ENCODE measurements around the gene SDK2. TPM values are rescaled to one million over a fixed set of nuclear protein-coding genes. Genes with fewer than 3 reads are reported as not detected.

Gene SDK2
- total and polyA plus RNA-seq, 7 experiments from 2014 or later, result 0.64 to 14.1 (median 8.2) TPM

- H3K9me3 ChIP-seq (ENCODE audit: control insufficient read depth in 2 of 3, low read length in 3 of 3), result no peaks in the 10 kb centered on the region
- no peak overlapping the region for H3K27ac ChIP-seq (ENCODE audit: low read depth, low read length)
- Mint-ChIP-seq H3K4me1 (peaks cover 0 to 4% (median 0%) of the 10 kb centered on the region in 7 donors), H3K9me3 (no peaks in the 10 kb centered on the region), H3K27me3 (no peaks in the 10 kb centered on the region), H3K4me3 (no peak overlapping the region), H3K36me3 (no peaks in the 10 kb centered on the region), H3K27ac (no peak overlapping the region)
- H3K27me3 ChIP-seq (ENCODE audit: control insufficient read depth in 2 of 2, insufficient read depth in 2 of 2, low read length in 2 of 2), result no peaks in the 10 kb centered on the region
- ATAC-seq (no peak), DNase-seq (no peak)
- POLR2A ChIA-PET, result no interaction called here
- CTCF ChIA-PET, result no interaction called here
- H3K4me1 ChIP-seq (ENCODE audit: control insufficient read depth in 2 of 2, insufficient read depth in 2 of 2, low read length in 2 of 2), result no peaks in the 10 kb centered on the region
- intact Hi-C loops (cut with micrococcal nuclease), result no loop called here
- no peaks in the 10 kb centered on the region for H3K36me3 ChIP-seq (ENCODE audit: control insufficient read depth in 2 of 3, insufficient read depth in 3 of 3, low read length in 3 of 3)
- H3K4me3 ChIP-seq (ENCODE audit: low read length), result no peak overlapping the region
Measured at GRCh38 chr17:73521376-73521775, 122.9 kb downstream of the SDK2 start.

- H3K4me3 Mint-ChIP-seq, result no peak overlapping the region
- Histone ChIP-seq H3K9me3 (ENCODE audit: control insufficient read depth in 2 of 3, low read length in 3 of 3) (no peaks in the 10 kb centered on the region), H3K27ac (ENCODE audit: low read depth, low read length) (no peak overlapping the region), H3K36me3 (ENCODE audit: control insufficient read depth in 2 of 3, insufficient read depth in 3 of 3, low read length in 3 of 3) (no peaks in the 10 kb centered on the region), H3K27me3 (ENCODE audit: control insufficient read depth in 2 of 2, insufficient read depth in 2 of 2, low read length in 2 of 2) (no peaks in the 10 kb centered on the region), H3K4me1 (ENCODE audit: control insufficient read depth in 2 of 2, insufficient read depth in 2 of 2, low read length in 2 of 2) (no peaks in the 10 kb centered on the region), H3K4me3 (ENCODE audit: low read length) (no peak overlapping the region)
- no peak for ATAC-seq
- H3K4me1 Mint-ChIP-seq, result peaks cover 0 to 4% (median 0%) of the 10 kb centered on the region in 7 donors
- H3K27me3 Mint-ChIP-seq, result no peaks in the 10 kb centered on the region
- no peaks in the 10 kb centered on the region for H3K36me3 Mint-ChIP-seq
- POLR2A ChIA-PET, result no interaction called here
- DNase-seq, result no peak
- CTCF ChIA-PET, result no interaction called here
- H3K27ac Mint-ChIP-seq, result no peak overlapping the region
- no peaks in the 10 kb centered on the region for H3K9me3 Mint-ChIP-seq
- intact Hi-C loops (cut with micrococcal nuclease), result no loop called here
Measured at GRCh38 chr17:73520369-73520761, 123.9 kb downstream of the SDK2 start.

DNA sequence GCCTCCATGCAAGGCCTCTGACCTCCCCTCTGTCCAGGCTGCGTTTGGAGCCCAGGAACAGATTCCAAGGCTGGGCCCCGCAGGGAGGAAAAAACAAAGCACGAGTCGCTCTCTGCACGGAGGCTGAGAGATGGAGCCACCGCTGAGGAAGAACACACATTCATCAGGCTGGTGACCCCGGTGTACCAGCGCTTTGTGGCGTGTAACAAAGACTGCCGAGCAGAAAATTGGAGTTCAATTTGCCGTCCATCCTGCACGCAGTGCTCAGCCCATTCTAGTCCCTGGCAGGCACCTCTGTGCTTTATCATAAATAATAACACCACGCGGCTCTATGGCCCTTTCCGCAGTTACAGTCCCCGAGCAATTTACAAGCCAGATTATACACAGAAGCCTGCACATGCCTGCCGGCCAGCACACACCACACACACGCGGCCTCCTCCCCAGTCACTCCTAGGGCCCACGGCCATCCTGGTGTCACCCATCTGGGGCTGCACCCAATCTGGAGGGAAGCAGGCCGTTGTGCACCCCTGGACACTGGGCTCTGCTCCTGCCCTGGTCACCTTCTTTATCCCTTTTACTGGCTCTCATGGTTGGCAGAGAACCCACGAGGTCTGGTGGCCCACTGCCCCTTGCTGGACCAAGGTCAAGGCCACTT, 124.4 kb downstream of the SDK2 start:
- Histone ChIP-seq H3K27me3 (ENCODE audit: control insufficient read depth in 2 of 2, insufficient read depth in 2 of 2, low read length in 2 of 2) (no peaks in the 10 kb centered on the region), H3K4me3 (ENCODE audit: low read length) (no peak overlapping the region), H3K4me1 (ENCODE audit: control insufficient read depth in 2 of 2, insufficient read depth in 2 of 2, low read length in 2 of 2) (no peaks in the 10 kb centered on the region), H3K27ac (ENCODE audit: low read depth, low read length) (no peak overlapping the region), H3K9me3 (ENCODE audit: control insufficient read depth in 2 of 3, low read length in 3 of 3) (no peaks in the 10 kb centered on the region), H3K36me3 (ENCODE audit: control insufficient read depth in 2 of 3, insufficient read depth in 3 of 3, low read length in 3 of 3) (no peaks in the 10 kb centered on the region)
- H3K4me3 Mint-ChIP-seq, result no peak overlapping the region
- intact Hi-C loops (cut with micrococcal nuclease), result no loop called here
- H3K27ac Mint-ChIP-seq, result no peak overlapping the region
- no peaks in the 10 kb centered on the region for H3K9me3 Mint-ChIP-seq
- DNase-seq, result no peak
- POLR2A ChIA-PET, result no interaction called here
- no peaks in the 10 kb centered on the region for H3K27me3 Mint-ChIP-seq
- H3K36me3 Mint-ChIP-seq, result no peaks in the 10 kb centered on the region
- ATAC-seq, result no peak
- CTCF ChIA-PET, result no interaction called here
- H3K4me1 Mint-ChIP-seq, result peaks cover 0 to 7% (median 0%) of the 10 kb centered on the region in 7 donors

DNA sequence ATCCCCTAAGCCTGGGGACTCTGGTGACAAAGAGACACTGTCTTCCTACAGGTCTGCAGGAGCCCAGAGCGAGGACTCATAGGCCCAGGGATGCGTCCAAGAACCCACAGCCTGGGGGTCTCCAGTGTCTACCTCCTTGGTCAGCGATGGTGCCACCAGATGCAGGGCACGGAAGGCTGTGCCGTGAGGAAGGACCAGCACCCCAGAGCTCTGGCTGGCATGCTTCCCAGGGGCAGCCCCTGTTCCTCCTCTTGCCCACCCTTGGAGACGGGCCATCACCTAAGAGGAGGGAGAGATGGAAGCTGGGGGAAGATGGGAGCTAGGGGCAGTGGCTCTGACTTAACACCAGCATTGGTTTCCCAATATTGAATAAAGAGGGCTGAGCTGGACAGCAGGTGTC, 125.2 kb downstream of the SDK2 start:
- Histone ChIP-seq H3K27me3 (ENCODE audit: control insufficient read depth in 2 of 2, insufficient read depth in 2 of 2, low read length in 2 of 2) (no peaks in the 10 kb centered on the region), H3K4me1 (ENCODE audit: control insufficient read depth in 2 of 2, insufficient read depth in 2 of 2, low read length in 2 of 2) (no peaks in the 10 kb centered on the region), H3K27ac (ENCODE audit: low read depth, low read length) (no peak overlapping the region), H3K4me3 (ENCODE audit: low read length) (no peak overlapping the region), H3K36me3 (ENCODE audit: control insufficient read depth in 2 of 3, insufficient read depth in 3 of 3, low read length in 3 of 3) (no peaks in the 10 kb centered on the region), H3K9me3 (ENCODE audit: control insufficient read depth in 2 of 3, low read length in 3 of 3) (no peaks in the 10 kb centered on the region)
- CTCF ChIA-PET, result no interaction called here
- Mint-ChIP-seq H3K4me1 (peaks cover 0 to 9% (median 0%) of the 10 kb centered on the region in 7 donors), H3K36me3 (no peaks in the 10 kb centered on the region), H3K27ac (no peak overlapping the region), H3K9me3 (no peaks in the 10 kb centered on the region), H3K27me3 (no peaks in the 10 kb centered on the region), H3K4me3 (no peak overlapping the region)
- POLR2A ChIA-PET, result no interaction called here
- DNase-seq (no peak), ATAC-seq (no peak)
- intact Hi-C loops (cut with micrococcal nuclease), result no loop called here

- no peaks in the 10 kb centered on the region for H3K36me3 ChIP-seq (ENCODE audit: control insufficient read depth in 2 of 3, insufficient read depth in 3 of 3, low read length in 3 of 3)
- H3K4me3 ChIP-seq (ENCODE audit: low read length), result no peak overlapping the region
- no peaks in the 10 kb centered on the region for H3K27me3 ChIP-seq (ENCODE audit: control insufficient read depth in 2 of 2, insufficient read depth in 2 of 2, low read length in 2 of 2)
- no peaks in the 10 kb centered on the region for H3K4me1 ChIP-seq (ENCODE audit: control insufficient read depth in 2 of 2, insufficient read depth in 2 of 2, low read length in 2 of 2)
- ChIA-PET POLR2A (no interaction called here), CTCF (no interaction called here)
- no peaks in the 10 kb centered on the region for H3K36me3 Mint-ChIP-seq
- no peak overlapping the region for H3K4me3 Mint-ChIP-seq
- H3K9me3 ChIP-seq (ENCODE audit: control insufficient read depth in 2 of 3, low read length in 3 of 3), result no peaks in the 10 kb centered on the region
- H3K27ac ChIP-seq (ENCODE audit: low read depth, low read length), result no peak overlapping the region
- DNase-seq, result no peak
- no peaks in the 10 kb centered on the region for H3K9me3 Mint-ChIP-seq
- intact Hi-C loops (cut with micrococcal nuclease), result no loop called here
- H3K4me1 Mint-ChIP-seq, result peaks cover 0 to 14% (median 0%) of the 10 kb centered on the region in 7 donors
- H3K27me3 Mint-ChIP-seq, result peaks cover 0 to 4% (median 0%) of the 10 kb centered on the region in 5 donors
- no peak for ATAC-seq
- peak overlapping the region in 1 of 9 donors; percentile 32 for H3K27ac Mint-ChIP-seq
Measured at GRCh38 chr17:73516431-73516830, 127.8 kb downstream of the SDK2 start.

DNA sequence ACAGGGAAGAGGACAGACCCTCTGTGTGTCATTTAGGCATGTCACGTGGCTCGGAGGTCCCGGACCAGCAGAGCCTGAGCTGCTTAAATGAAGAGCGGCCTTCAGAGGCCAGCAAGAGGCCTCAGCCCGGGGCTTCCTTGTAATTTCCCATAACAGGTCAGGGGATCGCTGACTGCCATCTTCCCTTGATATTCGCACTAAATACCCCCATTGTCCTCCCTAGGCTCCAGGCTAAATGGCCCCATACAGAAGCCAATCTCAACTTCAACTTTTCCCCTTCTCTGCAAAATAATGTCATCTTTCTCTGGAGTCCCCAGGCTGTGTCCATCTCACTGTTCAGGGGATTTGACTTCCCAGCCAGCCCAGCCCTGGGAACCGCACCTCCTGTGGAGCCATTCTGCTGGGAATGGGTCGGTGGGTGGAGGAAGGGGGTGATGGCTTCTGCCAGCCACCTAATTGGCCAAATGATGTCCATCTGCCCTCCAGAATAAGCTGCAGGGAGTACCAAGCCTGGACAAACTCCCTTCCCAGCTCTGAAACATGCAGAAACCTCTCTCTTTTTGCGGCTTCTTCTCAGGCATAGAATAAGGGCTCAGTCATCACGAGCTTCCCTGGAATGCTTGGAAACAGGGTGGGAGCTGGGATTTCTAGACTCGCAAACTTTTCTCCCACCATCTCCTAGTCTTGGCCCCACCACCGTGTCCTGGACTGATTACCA, 129.9 kb downstream of the SDK2 start:
- ChIA-PET CTCF (no interaction called here), POLR2A (no interaction called here)
- Histone ChIP-seq H3K4me3 (ENCODE audit: low read length) (no peak overlapping the region), H3K9me3 (ENCODE audit: control insufficient read depth in 2 of 3, low read length in 3 of 3) (no peaks in the 10 kb centered on the region), H3K4me1 (ENCODE audit: control insufficient read depth in 2 of 2, insufficient read depth in 2 of 2, low read length in 2 of 2) (no peaks in the 10 kb centered on the region), H3K27me3 (ENCODE audit: control insufficient read depth in 2 of 2, insufficient read depth in 2 of 2, low read length in 2 of 2) (no peaks in the 10 kb centered on the region), H3K36me3 (ENCODE audit: control insufficient read depth in 2 of 3, insufficient read depth in 3 of 3, low read length in 3 of 3) (no peaks in the 10 kb centered on the region), H3K27ac (ENCODE audit: low read depth, low read length) (no peak overlapping the region)
- H3K4me1 Mint-ChIP-seq, result peaks cover 0 to 14% (median 0%) of the 10 kb centered on the region in 7 donors
- H3K36me3 Mint-ChIP-seq, result no peaks in the 10 kb centered on the region
- DNase-seq (no peak), ATAC-seq (no peak)
- intact Hi-C loops (cut with micrococcal nuclease), result no loop called here
- no peaks in the 10 kb centered on the region for H3K9me3 Mint-ChIP-seq
- H3K27ac Mint-ChIP-seq, result peak overlapping the region in 1 of 9 donors; percentile 84
- H3K4me3 Mint-ChIP-seq, result no peak overlapping the region
- peaks cover 0 to 4% (median 0%) of the 10 kb centered on the region in 5 donors for H3K27me3 Mint-ChIP-seq

- no peak overlapping the region for H3K4me3 ChIP-seq (ENCODE audit: low read length)
- H3K27me3 ChIP-seq (ENCODE audit: control insufficient read depth in 2 of 2, insufficient read depth in 2 of 2, low read length in 2 of 2), result no peaks in the 10 kb centered on the region
- Mint-ChIP-seq H3K4me1 (peaks cover 0 to 20% (median 0%) of the 10 kb centered on the region in 7 donors), H3K27me3 (peaks cover 0 to 4% (median 0%) of the 10 kb centered on the region in 5 donors), H3K9me3 (no peaks in the 10 kb centered on the region), H3K36me3 (no peaks in the 10 kb centered on the region), H3K4me3 (no peak overlapping the region), H3K27ac (peak overlapping the region in 1 of 9 donors; percentile 77)
- ATAC-seq, result no peak
- H3K9me3 ChIP-seq (ENCODE audit: control insufficient read depth in 2 of 3, low read length in 3 of 3), result no peaks in the 10 kb centered on the region
- H3K27ac ChIP-seq (ENCODE audit: low read depth, low read length), result no peak overlapping the region
- H3K36me3 ChIP-seq (ENCODE audit: control insufficient read depth in 2 of 3, insufficient read depth in 3 of 3, low read length in 3 of 3), result no peaks in the 10 kb centered on the region
- ChIA-PET CTCF (no interaction called here), POLR2A (no interaction called here)
- no peak for DNase-seq
- intact Hi-C loops (cut with micrococcal nuclease), result no loop called here
- H3K4me1 ChIP-seq (ENCODE audit: control insufficient read depth in 2 of 2, insufficient read depth in 2 of 2, low read length in 2 of 2), result no peaks in the 10 kb centered on the region
Measured at GRCh38 chr17:73513426-73513825, 130.8 kb downstream of the SDK2 start.

Data from naive thymus-derived CD4-positive, alpha-beta T cell (primary cell).